Loucy (cell line): ENCODE data around the gene ARHGEF26.

Experiments used
- H2AFZ ChIP-seq: fragments of 200-600 bp; sonication (generic); 2 replicates; pipeline ENCODE4 v1.6.0; 2016; ENCODE audit warnings: antibody characterized with exemption, mild to moderate bottlenecking, low read length, moderate library complexity
- H3F3A ChIP-seq: fragments of 200-600 bp; 2 replicates; pipeline ENCODE4 v1.6.0; 2016; ENCODE audit warnings: antibody characterized with exemption, low read depth, mild to moderate bottlenecking
- H3K27me3 ChIP-seq: fragments of 200-600 bp; sonication (generic); 2 replicates; pipeline ENCODE4 v1.6.1; 2014; ENCODE audit warnings: low read length, mild to moderate bottlenecking; ENCODE audit not compliant: insufficient read depth, poor library complexity, severe bottlenecking
- H3K36me3 ChIP-seq: fragments of 200-600 bp; sonication (generic); 2 replicates; pipeline ENCODE4 v1.6.1; 2016; ENCODE audit warnings: low read length; ENCODE audit not compliant: insufficient read depth
- H3K4me1 ChIP-seq: fragments of 200-600 bp; sonication (generic); 2 replicates; pipeline ENCODE4 v1.5.1; 2014; ENCODE audit warnings: low read length, mild to moderate bottlenecking; ENCODE audit not compliant: insufficient read depth, poor library complexity, severe bottlenecking
- H3K4me2 ChIP-seq: fragments of 200-600 bp; sonication (generic); 2 replicates; pipeline ENCODE4 v1.6.0; 2014; ENCODE audit warnings: antibody characterized with exemption, low read length, low read depth, mild to moderate bottlenecking; ENCODE audit not compliant: poor library complexity, severe bottlenecking
- H3K4me3 ChIP-seq: fragments of 200-600 bp; sonication (generic); 2 replicates; pipeline ENCODE4 v1.5.1; 2014; ENCODE audit warnings: low read length, mild to moderate bottlenecking, mixed read lengths; ENCODE audit not compliant: poor library complexity, severe bottlenecking
- H3K79me2 ChIP-seq: fragments of 200-600 bp; sonication (generic); 2 replicates; pipeline ENCODE4 v1.6.1; 2014; ENCODE audit warnings: low read length; ENCODE audit not compliant: insufficient read depth
- H3K9ac ChIP-seq: fragments of 200-600 bp; sonication (generic); 2 replicates; pipeline ENCODE4 v1.6.0; 2014; ENCODE audit warnings: mild to moderate bottlenecking, low read depth, low read length, moderate library complexity; ENCODE audit not compliant: poor library complexity, severe bottlenecking
- H3K9me2 ChIP-seq: fragments of 200-600 bp; sonication (generic); replicated peaks from 2 replicates; pipeline ENCODE4 v1.6.1; 2016; ENCODE audit warnings: low read depth, low read length, mixed read lengths
- H3K9me3 ChIP-seq: fragments of 200-600 bp; sonication (generic); 2 replicates; pipeline ENCODE4 v1.6.1; 2014; ENCODE audit warnings: mild to moderate bottlenecking, antibody characterized with exemption, low read length, low read depth; ENCODE audit not compliant: insufficient read depth
- H4K20me1 ChIP-seq: fragments of 200-600 bp; sonication (generic); 2 replicates; pipeline ENCODE4 v1.6.0; 2014; ENCODE audit warnings: antibody characterized with exemption, low read length, mild to moderate bottlenecking; ENCODE audit not compliant: insufficient read depth, poor library complexity, severe bottlenecking
- CTCF ChIP-seq: fragments of 200-600 bp; sonication (generic); conservative IDR thresholded peaks from 2 replicates; pipeline ENCODE4 v1.5.1; 2014; ENCODE audit warnings: mild to moderate bottlenecking, antibody characterized with exemption, low read length
- EZH2phosphoT487 ChIP-seq: fragments of 200-600 bp; IDR thresholded peaks from 2 replicates; pipeline ENCODE4 v1.6.1; 2018; ENCODE audit warnings: antibody characterized with exemption, mild to moderate bottlenecking, moderate library complexity, borderline replicate concordance

ARHGEF26 gene

DNA sequence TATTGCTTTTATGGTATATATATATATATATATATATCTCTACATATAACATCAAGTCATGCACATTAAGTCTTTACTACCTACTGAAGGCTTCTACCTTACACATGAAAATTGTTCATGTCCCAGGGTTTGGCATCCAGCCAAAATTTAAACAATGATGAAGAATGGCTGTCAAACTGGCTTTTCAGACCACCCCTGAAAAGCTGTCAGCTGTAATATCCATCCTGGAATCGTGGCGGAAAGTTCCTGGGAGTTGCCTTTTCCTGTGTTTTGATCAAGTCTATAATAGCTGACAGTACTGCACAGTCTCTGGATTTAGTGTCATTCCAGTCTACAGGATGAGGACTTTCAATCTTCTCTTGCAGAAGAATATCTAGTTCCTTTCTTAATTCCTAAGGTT is 154.8 kb downstream of the ARHGEF26 start:
- H3K79me2 ChIP-seq, result no peaks in the 10 kb centered on the region
- H3K36me3 ChIP-seq, result peaks cover 90% of the 10 kb centered on the region
- H3K27me3 ChIP-seq, result no peaks in the 10 kb centered on the region

GRCh38 chr3:154280161-154280560 is 159.0 kb downstream of the ARHGEF26 start:
- Histone ChIP-seq H3K4me3 (no peak overlapping the region), H2AFZ (no peak overlapping the region), H4K20me1 (no peaks in the 10 kb centered on the region), H3K36me3 (peaks cover 94% of the 10 kb centered on the region), H3K9ac (no peak overlapping the region), H3K79me2 (no peaks in the 10 kb centered on the region), H3F3A (0 out of 2 replicates have a peak, but pooled peaks cover 3% of the 10 kb centered on the region), H3K4me1 (no peaks in the 10 kb centered on the region), H3K9me3 (no peaks in the 10 kb centered on the region), H3K27me3 (no peaks in the 10 kb centered on the region), H3K9me2 (no peaks in the 10 kb centered on the region), H3K4me2 (no peak overlapping the region)
- TF ChIP-seq CTCF (no peak), EZH2phosphoT487 (no peak)

More for the DNA sequence above, 154.8 kb downstream of the ARHGEF26 start:
- H3K4me3 ChIP-seq, result no peak overlapping the region
- no peaks in the 10 kb centered on the region for H4K20me1 ChIP-seq
- no peak for TF ChIP-seq EZH2phosphoT487
- TF ChIP-seq CTCF, result no peak
- H3K9me2 ChIP-seq, result no peaks in the 10 kb centered on the region
- H3F3A ChIP-seq, result 0 out of 2 replicates have a peak, but pooled peaks cover 3% of the 10 kb centered on the region
- H3K9ac ChIP-seq, result no peak overlapping the region
- no peaks in the 10 kb centered on the region for H3K9me3 ChIP-seq
- H3K4me1 ChIP-seq, result no peaks in the 10 kb centered on the region
- H2AFZ ChIP-seq, result no peak overlapping the region
- no peak overlapping the region for H3K4me2 ChIP-seq

DNA sequence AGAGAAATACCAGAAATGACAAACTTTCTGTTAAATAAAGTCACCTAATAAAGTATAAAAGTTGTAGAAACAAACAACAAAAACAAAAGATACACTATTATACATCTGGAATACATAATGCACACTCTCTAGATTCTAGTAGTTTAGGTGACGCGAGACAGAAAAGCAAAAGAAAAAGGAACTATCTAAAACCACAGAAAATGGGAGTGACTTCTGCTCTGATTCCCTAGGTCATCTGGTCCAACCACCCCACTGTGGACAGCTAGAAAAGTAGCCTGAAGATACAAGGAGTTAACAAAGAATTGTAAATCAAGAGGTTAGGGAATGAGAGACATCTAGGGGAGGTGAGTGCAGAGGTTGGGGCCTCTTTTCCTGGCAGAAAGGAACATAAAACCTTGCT is 164.0 kb downstream of the ARHGEF26 start:
- H3F3A ChIP-seq, result 0 out of 2 replicates have a peak, but pooled peaks cover 3% of the 10 kb centered on the region
- no peaks in the 10 kb centered on the region for H3K79me2 ChIP-seq
- H3K9me3 ChIP-seq, result no peaks in the 10 kb centered on the region
- no peaks in the 10 kb centered on the region for H4K20me1 ChIP-seq
- no peak overlapping the region for H3K4me2 ChIP-seq
- H2AFZ ChIP-seq, result no peak overlapping the region
- no peak overlapping the region for H3K4me3 ChIP-seq
- no peaks in the 10 kb centered on the region for H3K27me3 ChIP-seq
- H3K4me1 ChIP-seq, result no peaks in the 10 kb centered on the region
- peaks cover 79% of the 10 kb centered on the region for H3K36me3 ChIP-seq
- no peaks in the 10 kb centered on the region for H3K9me2 ChIP-seq
- no peak overlapping the region for H3K9ac ChIP-seq
- TF ChIP-seq EZH2phosphoT487, result no peak
- no peak for TF ChIP-seq CTCF
